ENCODE measurements around the gene PLA2G6. TPM values are rescaled to one million over a fixed set of nuclear protein-coding genes. Genes with fewer than 3 reads are reported as not detected.

The PLA2G6 gene
- total RNA-seq, 1 experiment from 2014 or later, result 24.1 TPM

DNA sequence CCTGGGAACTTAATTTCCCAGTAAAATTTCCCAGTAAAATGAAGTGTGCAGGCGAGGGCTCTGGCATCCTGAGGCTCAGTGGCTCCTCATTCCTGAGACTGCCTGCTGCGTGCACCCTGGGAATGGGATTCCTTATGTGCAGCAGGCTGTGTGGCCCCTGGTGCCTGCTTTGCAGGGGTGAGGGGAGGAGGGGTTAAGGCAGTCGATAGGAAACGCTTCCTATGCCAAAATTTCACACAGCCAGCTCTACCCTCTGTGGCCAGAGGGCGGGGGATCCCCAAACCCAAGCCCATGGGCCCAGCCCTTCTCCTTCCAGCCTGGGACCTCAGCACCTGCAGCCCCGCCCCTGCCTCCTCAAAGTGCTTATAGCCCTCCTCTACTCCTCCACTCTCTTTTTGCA is 59.0 kb downstream of the PLA2G6 start:
- H3T11ph ChIP-seq (ENCODE audit: low read length), result no peak overlapping the region
- DNase-seq, result no peak
- no CpG with 5 or more reads among the region's 6 CpGs for WGBS (ENCODE audit: extremely low coverage, insufficient read length, low lambda C conversion rate)
- H2AFZ ChIP-seq (ENCODE audit: low read length), result no peak overlapping the region
- H3K18ac ChIP-seq (ENCODE audit: insufficient read length, low read depth, low read length), result no peak overlapping the region
- H2AK5ac ChIP-seq (ENCODE audit: insufficient read length, low read length), result no peak overlapping the region
- H3K36me3 Mint-ChIP-seq (ENCODE audit: insufficient read depth in 1 of 3, low read depth in 3 of 3), result peaks cover 0 to 8% (median 0%) of the 10 kb centered on the region in 3 experiments; a peak in 3 of 7 replicates
- TF ChIP-seq, protein P1, sequence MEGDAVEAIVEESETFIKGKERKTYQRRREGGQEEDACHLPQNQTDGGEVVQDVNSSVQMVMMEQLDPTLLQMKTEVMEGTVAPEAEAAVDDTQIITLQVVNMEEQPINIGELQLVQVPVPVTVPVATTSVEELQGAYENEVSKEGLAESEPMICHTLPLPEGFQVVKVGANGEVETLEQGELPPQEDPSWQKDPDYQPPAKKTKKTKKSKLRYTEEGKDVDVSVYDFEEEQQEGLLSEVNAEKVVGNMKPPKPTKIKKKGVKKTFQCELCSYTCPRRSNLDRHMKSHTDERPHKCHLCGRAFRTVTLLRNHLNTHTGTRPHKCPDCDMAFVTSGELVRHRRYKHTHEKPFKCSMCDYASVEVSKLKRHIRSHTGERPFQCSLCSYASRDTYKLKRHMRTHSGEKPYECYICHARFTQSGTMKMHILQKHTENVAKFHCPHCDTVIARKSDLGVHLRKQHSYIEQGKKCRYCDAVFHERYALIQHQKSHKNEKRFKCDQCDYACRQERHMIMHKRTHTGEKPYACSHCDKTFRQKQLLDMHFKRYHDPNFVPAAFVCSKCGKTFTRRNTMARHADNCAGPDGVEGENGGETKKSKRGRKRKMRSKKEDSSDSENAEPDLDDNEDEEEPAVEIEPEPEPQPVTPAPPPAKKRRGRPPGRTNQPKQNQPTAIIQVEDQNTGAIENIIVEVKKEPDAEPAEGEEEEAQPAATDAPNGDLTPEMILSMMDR (conservative IDR thresholded peaks at IDR 0.05), result no peak
- no peak overlapping the region for H3K23ac ChIP-seq (ENCODE audit: insufficient read length, low read depth, low read length)
- peaks cover 4 to 13% of the 10 kb centered on the region in 2 experiments for H3K4me1 Mint-ChIP-seq
- no peak overlapping the region for H4K91ac ChIP-seq (ENCODE audit: insufficient read length, low read depth, low read length)
- no peak overlapping the region for H3K9ac ChIP-seq (ENCODE audit: extremely low read depth, insufficient read length, low read length)
- no peak overlapping the region for H2BK5ac ChIP-seq (ENCODE audit: insufficient read length, low read length)
- no peak overlapping the region for H4K8ac ChIP-seq (replicated peaks; ENCODE audit: insufficient read length, low read depth, low read length)
- H3K27me3 Mint-ChIP-seq (ENCODE audit: low read depth), result peaks cover 1% of the 10 kb centered on the region; the same call in 1 of the 2 replicates
- no peaks in the 10 kb centered on the region for H3K23me2 ChIP-seq (ENCODE audit: insufficient read length, low read depth, low read length, poor library complexity, severe bottlenecking)
- no peaks in the 10 kb centered on the region for H3K9me3 ChIP-seq (ENCODE audit: control insufficient read depth, low read depth, low read length)
- H2BK15ac ChIP-seq (ENCODE audit: low read depth, low read length), result no peak overlapping the region
- H3K9me3 Mint-ChIP-seq, result no peaks in the 10 kb centered on the region
- H3K4me3 Mint-ChIP-seq, result no peak overlapping the region
- no peak overlapping the region for H4K5ac ChIP-seq (ENCODE audit: insufficient read length, low read depth, low read length)
- H3K4me2 ChIP-seq (ENCODE audit: insufficient read depth, insufficient read length, low read length), result no peak overlapping the region
- H2BK12ac ChIP-seq (ENCODE audit: insufficient read length, low read depth, low read length), result no peak overlapping the region
- H4K20me1 ChIP-seq (ENCODE audit: control insufficient read depth, insufficient read depth, insufficient read length), result no peaks in the 10 kb centered on the region
- H3K27ac Mint-ChIP-seq, result no peak overlapping the region
- H3K14ac ChIP-seq (ENCODE audit: insufficient read depth, low read length), result no peak overlapping the region
- H3K79me1 ChIP-seq (ENCODE audit: insufficient read depth, low read depth, low read length, poor library complexity, severe bottlenecking), result no peaks in the 10 kb centered on the region
- H3K4me1 ChIP-seq (ENCODE audit: insufficient read depth, low read length), result no peaks in the 10 kb centered on the region
- H3K56ac ChIP-seq (ENCODE audit: insufficient read length, low read depth, low read length), result no peak overlapping the region
- no peak overlapping the region for H2BK120ac ChIP-seq (ENCODE audit: low read depth, low read length, poor library complexity, severe bottlenecking)
- no peak overlapping the region for H2BK20ac ChIP-seq (ENCODE audit: low read depth, low read length, poor library complexity, severe bottlenecking)
- H3K79me2 ChIP-seq (ENCODE audit: insufficient read depth, low read length), result no peaks in the 10 kb centered on the region
- no peaks in the 10 kb centered on the region for H3K27me3 ChIP-seq (ENCODE audit: insufficient read depth, low read length)
- no peak overlapping the region for H3K4ac ChIP-seq (ENCODE audit: low read depth, low read length)
- no peak overlapping the region for H3K27ac ChIP-seq (ENCODE audit: insufficient read length, low read depth, low read length)

Data from H9 (cell line).